Endothelial cell of umbilical vein (primary cell): ENCODE measurements around the gene CCDC60. TPM values are rescaled to one million over a fixed set of nuclear protein-coding genes. Genes with fewer than 3 reads are reported as not detected.

Experiments
- BruUV-seq: library from RNA; stranded (reverse); fragments of 400-500 nt; replicated peaks from 2 replicates; lab custom pipeline; 2021; lab: Mats Ljungman, UMichigan
- CTCF ChIA-PET: fragments of 300-600, 350-600 bp; sonication (Branson Sonifier 250); formaldehyde crosslinking; loops from one replicate; lab custom pipeline; 2021; ENCODE audit warnings: antibody characterized with exemption, inconsistent platforms; lab: Charles Lee
- POLR2A ChIA-PET: fragments of 300-600, 350-600 bp; sonication (Branson Sonifier 250); formaldehyde crosslinking; loops from one replicate; lab custom pipeline; 2021; ENCODE audit warnings: antibody characterized with exemption, inconsistent platforms; lab: Charles Lee
- DNase-seq: peaks from one replicate; pipeline ENCODE4 v3.0.0-alpha.2; 2011; ENCODE audit warnings: low read depth, low spot score
- FAIRE-seq: peaks from 2 replicates; lab custom pipeline; 2011; peaks lifted over from hg19 to GRCh38; lab: Jason Lieb, UNC
- H2AFZ ChIP-seq: 2 replicates; pipeline ENCODE4 v1.6.0; 2012; ENCODE audit warnings: low read depth, low read length, control low read depth, inconsistent platforms
- H3K27ac ChIP-seq: 2 replicates; pipeline ENCODE4 v1.5.1; 2011; ENCODE audit warnings: low read depth, mild to moderate bottlenecking, control low read depth, low read length, moderate library complexity; ENCODE audit not compliant: insufficient read depth
- H3K27me3 ChIP-seq, 2 experiments: 2 replicates each; pipeline versions ENCODE4 v1.6.0 to v1.6.1; 2011; ENCODE audit warnings: low read length in 2 of 2, mixed read lengths in 1 of 2; ENCODE audit not compliant: control insufficient read depth in 2 of 2, insufficient read depth in 2 of 2
- H3K36me3 ChIP-seq, 2 experiments: 2 replicates in 1 of 2; 3 replicates in 1 of 2; pipeline ENCODE4 v1.5.1; 2011; ENCODE audit warnings: low read length in 2 of 2, mild to moderate bottlenecking in 1 of 2, moderate library complexity in 1 of 2; ENCODE audit not compliant: control insufficient read depth in 2 of 2, insufficient read depth in 2 of 2; ENCODE audit errors: extremely low read depth in 1 of 2
- H3K4me1 ChIP-seq: 3 replicates; pipeline ENCODE4 v1.5.1; 2011; ENCODE audit warnings: mild to moderate bottlenecking, low read length; ENCODE audit not compliant: control insufficient read depth, insufficient read depth; ENCODE audit errors: extremely low read depth
- H3K4me2 ChIP-seq: 2 replicates; pipeline ENCODE4 v1.6.1; 2011; ENCODE audit warnings: low read length, control low read depth, mixed read lengths; ENCODE audit not compliant: insufficient read depth
- H3K4me3 ChIP-seq, 3 experiments: fragments of 200-600 bp in 1 of 3; sonication (generic), shearing (Covaris generic) in 1 of 3; replicated peaks in 1 of 3; 2 replicates each; pipeline ENCODE4 v1.5.1; 2011 to 2016; ENCODE audit warnings: control low read depth in 3 of 3, low read length in 3 of 3, mild to moderate bottlenecking in 2 of 3, inconsistent platforms in 1 of 3, low read depth in 1 of 3, moderate library complexity in 1 of 3; ENCODE audit not compliant: insufficient read depth in 1 of 3
- H3K79me2 ChIP-seq: 2 replicates; pipeline ENCODE4 v1.6.0; 2012; ENCODE audit warnings: low read length, inconsistent platforms; ENCODE audit not compliant: control insufficient read depth, insufficient read depth
- H3K9ac ChIP-seq: replicated peaks from 2 replicates; pipeline ENCODE3; 2011; ENCODE audit warnings: low read length, control low read depth; ENCODE audit not compliant: insufficient read depth; ENCODE audit errors: extremely low read depth
- H3K9me1 ChIP-seq: replicated peaks from 3 replicates; pipeline ENCODE4 v1.6.0; 2011; ENCODE audit warnings: mild to moderate bottlenecking, low read length; ENCODE audit not compliant: control insufficient read depth, insufficient read depth; ENCODE audit errors: extremely low read depth
- H3K9me3 ChIP-seq: replicated peaks from 2 replicates; pipeline ENCODE4 v1.5.1; 2012; ENCODE audit warnings: low read length, inconsistent platforms; ENCODE audit not compliant: control insufficient read depth, insufficient read depth
- H4K20me1 ChIP-seq: replicated peaks from 2 replicates; pipeline ENCODE3; 2011; ENCODE audit warnings: mild to moderate bottlenecking, low read length; ENCODE audit not compliant: control insufficient read depth, insufficient read depth; ENCODE audit errors: extremely low read depth
- EZH2 ChIP-seq: IDR thresholded peaks from 2 replicates; pipeline ENCODE4 v1.6.1; 2012; ENCODE audit warnings: borderline replicate concordance, low read depth, mild to moderate bottlenecking, moderate library complexity, low read length, inconsistent platforms; ENCODE audit not compliant: severe bottlenecking
- GATA2 ChIP-seq: IDR thresholded peaks from 2 replicates; pipeline ENCODE4 v1.7.0; 2011; ENCODE audit warnings: low read depth, mild to moderate bottlenecking, moderate library complexity, mixed read lengths, low read length; ENCODE audit not compliant: insufficient read length, insufficient read depth
- JUN ChIP-seq: IDR thresholded peaks from 2 replicates; pipeline ENCODE4 v1.6.1; 2011; ENCODE audit warnings: borderline replicate concordance, low read depth; ENCODE audit not compliant: insufficient read length, insufficient read depth
- MYC ChIP-seq: IDR thresholded peaks from one replicate; pipeline ENCODE4 v1.6.1; 2011; ENCODE audit warnings: mild to moderate bottlenecking, low read depth, low read length
- POLR2A ChIP-seq: IDR thresholded peaks from 2 replicates; pipeline ENCODE4 v1.6.1; 2012; ENCODE audit warnings: low read depth, mild to moderate bottlenecking, control low read depth, low read length
- POLR2AphosphoS5 ChIP-seq: IDR thresholded peaks from 2 replicates; pipeline ENCODE4 v1.6.1; 2012; ENCODE audit warnings: low read depth, mild to moderate bottlenecking, control low read depth, low read length, moderate library complexity; ENCODE audit not compliant: insufficient read depth
- dilution Hi-C: fragments of 300-500 bp; cut with MboI; formaldehyde crosslinking; loops from one replicate; pipeline ENCODE4 v1.15.0; 2019; ENCODE audit warnings: low sequenced_read_pairs; ENCODE audit not compliant: extremely low pct_ligation_motif_present
- intact Hi-C: fragments of 100-400 bp; cut with micrococcal nuclease; formaldehyde crosslinking; loops from one replicate; pipeline ENCODE4 v1.10.0; 2022
- polyA plus RNA-seq, 4 experiments: library from polyadenylated mRNA; depleted of rRNA in 3 of 4; stranded (reverse) in 3 of 4; unstranded in 1 of 4; fragments of >200 nt; gene quantifications; 2 replicates each; pipeline versions ENCODE4 v1.2.1 to v1.2.3, GENCODE V29; 2011 to 2012; ENCODE audit warnings: missing spikeins in 1 of 4
- total RNA-seq: library from RNA; stranded (reverse); gene quantifications from 2 replicates; pipeline ENCODE4 v1.2.3, GENCODE V29; 2021

Gene CCDC60
- total and polyA plus RNA-seq, 2 donors (not counting 3 experiments of a cell fraction or from before 2014, with no cell fraction given) = not detected

DNA sequence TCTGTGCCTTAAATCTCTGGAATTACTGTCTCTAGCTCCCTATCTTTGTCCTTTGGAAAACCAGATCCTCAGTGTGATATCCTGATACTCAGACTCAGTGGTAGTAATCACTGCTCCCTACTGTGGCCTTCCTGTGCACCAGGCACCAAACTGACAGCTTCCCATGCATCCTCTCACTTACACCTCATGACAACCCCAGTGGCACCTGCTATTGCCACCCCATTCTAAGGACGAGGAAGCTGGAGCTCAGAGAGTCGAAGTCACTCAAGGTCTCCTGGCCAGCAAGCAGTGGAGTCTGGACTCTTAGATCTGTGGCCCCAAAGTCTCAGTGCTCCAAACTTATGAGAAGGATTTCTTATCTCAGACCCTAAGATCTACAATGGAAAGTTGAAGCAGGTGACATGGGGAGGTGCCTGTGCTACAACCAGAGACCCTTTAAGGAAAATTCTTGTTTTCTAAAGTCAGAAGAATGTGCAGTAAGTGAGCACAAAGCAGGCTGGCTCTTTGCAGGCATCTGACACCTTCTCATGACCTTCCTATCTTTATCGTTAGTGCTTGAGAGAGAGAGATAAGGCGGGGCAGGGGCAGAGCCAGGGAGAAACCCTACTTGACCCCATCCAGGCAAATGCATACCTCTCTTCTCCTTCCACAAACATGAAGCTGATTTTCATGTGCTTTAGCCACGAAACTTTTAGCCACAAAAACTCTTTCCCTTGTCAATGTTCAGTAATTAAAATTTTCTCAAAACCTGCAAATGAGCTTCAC lies 47.1 kb downstream of the CCDC60 start:
- H3K79me2 ChIP-seq = no peaks in the 10 kb centered on the region
- FAIRE-seq (no peak), DNase-seq (no peak)
- no peaks in the 10 kb centered on the region for H3K4me1 ChIP-seq
- no TSS peak for BruUV-seq
- no peak overlapping the region for H3K9ac ChIP-seq
- no peaks in the 10 kb centered on the region for H3K36me3 ChIP-seq
- no peak for TF ChIP-seq JUN
- H3K27me3 ChIP-seq = no peaks in the 10 kb centered on the region
- peaks cover 6% of the 10 kb centered on the region for H3K9me3 ChIP-seq
- H4K20me1 ChIP-seq = no peaks in the 10 kb centered on the region
- dilution Hi-C loops (no loop called here), intact Hi-C loops (no loop called here)
- H3K4me3 ChIP-seq = no peak overlapping the region
- H3K27ac ChIP-seq = no peak overlapping the region
- CTCF ChIA-PET = no interaction called here
- POLR2A ChIA-PET = no interaction called here
- H3K9me1 ChIP-seq = no peaks in the 10 kb centered on the region
- H3K4me2 ChIP-seq = no peak overlapping the region
- H2AFZ ChIP-seq = no peak overlapping the region

DNA sequence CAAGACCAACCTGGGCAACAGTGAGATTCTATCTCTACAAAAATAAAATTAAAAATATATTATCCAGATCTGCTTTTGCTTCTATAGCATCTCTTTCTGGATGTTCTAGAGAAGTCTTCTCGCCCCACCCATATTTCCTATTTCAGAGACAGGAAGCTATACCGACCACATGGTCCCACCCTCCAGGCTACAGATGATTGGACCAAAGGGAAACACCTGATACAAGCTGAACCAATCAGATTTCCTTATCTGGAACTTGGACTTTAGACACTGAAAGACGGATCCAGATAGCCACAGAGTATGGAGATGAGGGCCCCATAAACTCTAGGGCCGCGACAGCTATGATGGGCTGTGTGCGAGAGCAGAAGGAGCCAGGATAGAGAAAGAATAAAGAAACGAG lies 48.7 kb downstream of the CCDC60 start:
- no peak for FAIRE-seq
- Histone ChIP-seq H2AFZ (no peak overlapping the region), H3K4me1 (no peaks in the 10 kb centered on the region), H3K36me3 (no peaks in the 10 kb centered on the region), H4K20me1 (no peaks in the 10 kb centered on the region), H3K9me3 (peaks cover 6% of the 10 kb centered on the region), H3K9me1 (no peaks in the 10 kb centered on the region), H3K27ac (no peak overlapping the region), H3K4me3 (no peak overlapping the region), H3K9ac (no peak overlapping the region), H3K79me2 (no peaks in the 10 kb centered on the region), H3K27me3 (no peaks in the 10 kb centered on the region), H3K4me2 (no peak overlapping the region)
- CTCF ChIA-PET = no interaction called here
- intact Hi-C loops (no loop called here), dilution Hi-C loops (no loop called here)
- POLR2A ChIA-PET = no interaction called here
- no peak for TF ChIP-seq GATA2
- TF ChIP-seq EZH2 = no peak
- no peak for TF ChIP-seq MYC
- TF ChIP-seq POLR2AphosphoS5 = no peak
- TF ChIP-seq JUN = no peak
- TF ChIP-seq POLR2A = no peak
- BruUV-seq = no TSS peak
- no peak for DNase-seq
